Left ventricle myocardium inferior (tissue), 1 donor: Measurements from ENCODE around the gene DNLZ. TPM values are rescaled to one million over a fixed set of nuclear protein-coding genes. Genes with fewer than 3 reads are reported as not detected.
"Not testable (repeated sequence)": the region's sequence is repeated elsewhere in the genome, so short reads cannot be mapped to it uniquely, and the experiment has no call there.

Experiments used
- DNase-seq: peaks from one replicate; pipeline ENCODE4 v3.0.0-alpha.2; 2020
- H3K27ac ChIP-seq: fragments of 200-600 bp; replicated peaks from 2 replicates; pipeline ENCODE4 v1.8.0; 2021
- H3K27me3 ChIP-seq: fragments of 200-600 bp; 2 replicates; pipeline ENCODE4 v1.8.0; 2021; ENCODE audit warnings: low read depth
- H3K36me3 ChIP-seq: fragments of 200-600 bp; 2 replicates; pipeline ENCODE4 v1.8.0; 2021
- H3K4me1 ChIP-seq: fragments of 200-600 bp; 2 replicates; pipeline ENCODE4 v1.8.0; 2021
- H3K4me3 ChIP-seq: fragments of 200-600 bp; 2 replicates; pipeline ENCODE4 v1.8.0; 2021; ENCODE audit warnings: mild to moderate bottlenecking, moderate library complexity
- H3K9me3 ChIP-seq: fragments of 200-600 bp; replicated peaks from 2 replicates; pipeline ENCODE4 v1.8.0; 2021
- CTCF ChIP-seq: fragments of 200-600 bp; IDR thresholded peaks from 2 replicates; pipeline ENCODE4 v1.8.0; 2021; ENCODE audit warnings: antibody characterized with exemption, mild to moderate bottlenecking, borderline replicate concordance
- intact Hi-C: fragments of 100-400 bp; cut with micrococcal nuclease; formaldehyde crosslinking; loops from one replicate; pipeline ENCODE4 v1.11.0; 2022
- total RNA-seq: library from RNA; stranded (reverse); fragmentation: NEBNext Ultra II Directional; extraction: Animal tissue kit (Norgen Biotek cat#: 25700); gene quantifications from one replicate; pipeline ENCODE4 v1.2.1, GENCODE V29; 2021
- donor health status: DM: no; HTN: yes; CAD: no; lungs with severe emphysema.

DNLZ gene
- total RNA-seq, 1 donor from 2014 or later, result 37.6 TPM

- no peaks in the 10 kb centered on the region for H3K9me3 ChIP-seq
- H3K4me3 ChIP-seq, result peak overlapping the region; percentile 97
- DNase-seq, result no peak
- H3K27me3 ChIP-seq, result no peaks in the 10 kb centered on the region
- TF ChIP-seq CTCF, result no peak
- H3K27ac ChIP-seq, result peak overlapping the region; percentile 88
- H3K4me1 ChIP-seq, result peaks cover 44% of the 10 kb centered on the region
- intact Hi-C loops, result no loop called here
- peaks cover 57% of the 10 kb centered on the region for H3K36me3 ChIP-seq
Observed at GRCh38 chr9:136409557-136410455, 46.3 kb upstream of the DNLZ start.

- Histone ChIP-seq H3K27me3 (no peaks in the 10 kb centered on the region), H3K27ac (no peak overlapping the region), H3K36me3 (peaks cover 52% of the 10 kb centered on the region), H3K9me3 (no peaks in the 10 kb centered on the region), H3K4me3 (no peak overlapping the region), H3K4me1 (peaks cover 40% of the 10 kb centered on the region)
- no peak for DNase-seq
- TF ChIP-seq CTCF, result no peak
- intact Hi-C loops, result no loop called here
Observed at GRCh38 chr9:136407911-136408310, 44.4 kb upstream of the DNLZ start.

- intact Hi-C loops, H3K27me3 ChIP-seq, H3K4me3 ChIP-seq, H3K27ac ChIP-seq, H3K9me3 ChIP-seq, DNase-seq: not testable (repeated sequence)
- Histone ChIP-seq H3K4me1 (peaks cover 35% of the 10 kb centered on the region), H3K36me3 (peaks cover 52% of the 10 kb centered on the region)
Observed at GRCh38 chr9:136407061-136407460, 43.5 kb upstream of the DNLZ start.

- intact Hi-C loops, H3K9me3 ChIP-seq, H3K27ac ChIP-seq, H3K4me3 ChIP-seq, H3K27me3 ChIP-seq, DNase-seq: not testable (repeated sequence)
- Histone ChIP-seq H3K4me1 (peaks cover 23% of the 10 kb centered on the region), H3K36me3 (peaks cover 49% of the 10 kb centered on the region)
Observed at GRCh38 chr9:136405904-136406303, 42.4 kb upstream of the DNLZ start.

- Histone ChIP-seq H3K36me3 (peaks cover 49% of the 10 kb centered on the region), H3K27ac (no peak overlapping the region), H3K4me3 (no peak overlapping the region), H3K27me3 (no peaks in the 10 kb centered on the region), H3K4me1 (peaks cover 22% of the 10 kb centered on the region), H3K9me3 (no peaks in the 10 kb centered on the region)
- intact Hi-C loops, result no loop called here
- no peak for DNase-seq
- no peak for TF ChIP-seq CTCF
Observed at GRCh38 chr9:136405481-136405880, 41.9 kb upstream of the DNLZ start.

- peaks cover 49% of the 10 kb centered on the region for H3K36me3 ChIP-seq
- H3K4me1 ChIP-seq, result peaks cover 23% of the 10 kb centered on the region
- no peaks in the 10 kb centered on the region for H3K27me3 ChIP-seq
- no peak overlapping the region for H3K4me3 ChIP-seq
- no peak for DNase-seq
- no peaks in the 10 kb centered on the region for H3K9me3 ChIP-seq
- H3K27ac ChIP-seq, result no peak overlapping the region
- no peak for TF ChIP-seq CTCF
- intact Hi-C loops, result no loop called here
Observed at GRCh38 chr9:136404801-136405136, 41.2 kb upstream of the DNLZ start.
